HG02571 (cell line): ENCODE data around the gene RANBP17.
"Not testable (repeated sequence)": the region's sequence is repeated elsewhere in the genome, so short reads cannot be mapped to it uniquely, and the experiment has no call there.

Experiments used
- ATAC-seq: cut with Tn5 transposase; IDR thresholded peaks from one replicate; pipeline ENCODE4 v1.9.1; 2021; ENCODE audit warnings: mild to moderate bottlenecking, moderate library complexity; ENCODE audit not compliant: unreplicated experiment

RANBP17 gene

GRCh38 chr5:171283753-171284152, 421.9 kb downstream of the RANBP17 start:
- no peak for ATAC-seq

GRCh38 chr5:171285465-171285864, 423.6 kb downstream of the RANBP17 start:
- no peak for ATAC-seq

- ATAC-seq: no peak
These were observed 426.2 kb downstream of the RANBP17 start for GRCh38 chr5:171288066-171288465.

- no peak for ATAC-seq
These were observed 429.6 kb downstream of the RANBP17 start for GRCh38 chr5:171291371-171291770.

GRCh38 chr5:171295299-171295698, 433.5 kb downstream of the RANBP17 start:
- ATAC-seq: no peak

- ATAC-seq: no peak
These were observed 434.0 kb downstream of the RANBP17 start for GRCh38 chr5:171295801-171296200.

- not testable (repeated sequence) for ATAC-seq
These were observed 436.1 kb downstream of the RANBP17 start for GRCh38 chr5:171297941-171298340.

- no peak for ATAC-seq
These were observed 437.4 kb downstream of the RANBP17 start for GRCh38 chr5:171299228-171299627.

GRCh38 chr5:171299851-171300250, 438.0 kb downstream of the RANBP17 start:
- no peak for ATAC-seq

GRCh38 chr5:171300358-171300757, 438.5 kb downstream of the RANBP17 start:
- ATAC-seq: no peak

GRCh38 chr5:171306166-171306565, 444.3 kb downstream of the RANBP17 start:
- ATAC-seq: no peak

- no peak for ATAC-seq
These were observed 445.2 kb downstream of the RANBP17 start for GRCh38 chr5:171306781-171307591.

GRCh38 chr5:171307789-171308452, 446.1 kb downstream of the RANBP17 start:
- no peak for ATAC-seq

- no peak for ATAC-seq
These were observed 446.8 kb downstream of the RANBP17 start, which contains the start of gene TLX3 for GRCh38 chr5:171308453-171309275. TLX3 (plus strand) TSS chr5:171309248; CDS start chr5:171309366, 118 bp downstream.

GRCh38 chr5:171309276-171310211, 447.7 kb downstream of the RANBP17 start:
- no peak for ATAC-seq

GRCh38 chr5:171310212-171310818, 448.5 kb downstream of the RANBP17 start:
- no peak for ATAC-seq

- ATAC-seq: no peak
These were observed 449.1 kb downstream of the RANBP17 start for GRCh38 chr5:171310819-171311321.

- ATAC-seq: no peak
These were observed 449.7 kb downstream of the RANBP17 start for GRCh38 chr5:171311322-171312077.
